ENCODE results near the gene TRIM2. TPM values are rescaled to one million over a fixed set of nuclear protein-coding genes. Genes with fewer than 3 reads are reported as not detected.

The TRIM2 gene
- total and polyA plus RNA-seq, 2 experiments from 2014 or later: 22.0 to 61.5 TPM

- TF ChIP-seq ETS1 (IDR thresholded peaks at IDR 0.05): no peak
These were observed 162.2 kb downstream of the TRIM2 start (continued) for GRCh38 chr4:153366486-153366885.

GRCh38 chr4:153367092-153367491, 162.8 kb downstream of the TRIM2 start:
- Mint-ChIP-seq H3K36me3 (ENCODE audit: low read depth) (peaks cover 46% of the 10 kb centered on the region), H3K4me1 (no peaks in the 10 kb centered on the region; the same call in 2 of the 3 replicates), H3K27ac (no peak overlapping the region), H3K4me3 (no peak overlapping the region), H3K9me3 (peaks cover 2% of the 10 kb centered on the region; the same call in 1 of the 3 replicates), H3K27me3 (ENCODE audit: insufficient read depth, low read depth, poor library complexity) (peaks cover 2% of the 10 kb centered on the region)
- Histone ChIP-seq H3K27me3 (ENCODE audit: insufficient read depth) (no peaks in the 10 kb centered on the region), H2AFZ (no peak overlapping the region), H3K4me1 (ENCODE audit: insufficient read depth) (no peaks in the 10 kb centered on the region), H3K4me3 (no peak overlapping the region), H3K79me2 (replicated peaks; ENCODE audit: insufficient read depth) (no peaks in the 10 kb centered on the region), H3K4me2 (no peak overlapping the region), H4K20me1 (replicated peaks; ENCODE audit: insufficient read depth) (no peaks in the 10 kb centered on the region), H3K9me2 (ENCODE audit: insufficient read depth) (no peaks in the 10 kb centered on the region), H3F3A (replicated peaks; ENCODE audit: low read depth) (no peaks in the 10 kb centered on the region), H3K27ac (ENCODE audit: low read depth) (no peak overlapping the region), H3K36me3 (ENCODE audit: insufficient read depth) (peaks cover 2% of the 10 kb centered on the region; the same call in 1 of the 2 replicates)
- no peak for DNase-seq (ENCODE audit: low spot score)
- TF ChIP-seq CTCF (conservative IDR thresholded peaks at IDR 0.05; ENCODE audit: low read depth in 2 of 2) (no peak), POLR2AphosphoS5 (IDR thresholded peaks at IDR 0.05; ENCODE audit: low read depth) (no peak)
- ATAC-seq: no peak

- peaks cover 2% of the 10 kb centered on the region for H3K36me3 ChIP-seq (ENCODE audit: insufficient read depth)
- no peak for ATAC-seq
- H3K9me2 ChIP-seq (ENCODE audit: insufficient read depth): no peaks in the 10 kb centered on the region
- no peaks in the 10 kb centered on the region for H3K79me2 ChIP-seq (replicated peaks; ENCODE audit: insufficient read depth)
- H3K4me3 ChIP-seq: no peak overlapping the region
- no peaks in the 10 kb centered on the region for H3K27me3 ChIP-seq (ENCODE audit: insufficient read depth)
- Mint-ChIP-seq H3K9me3 (peaks cover 6% of the 10 kb centered on the region; the same call in 1 of the 3 replicates), H3K27me3 (ENCODE audit: insufficient read depth, low read depth, poor library complexity) (no peaks in the 10 kb centered on the region), H3K36me3 (ENCODE audit: low read depth) (peaks cover 46% of the 10 kb centered on the region), H3K4me1 (no peaks in the 10 kb centered on the region), H3K27ac (no peak overlapping the region), H3K4me3 (no peak overlapping the region)
- DNase-seq (ENCODE audit: low spot score): no peak
- H4K20me1 ChIP-seq (replicated peaks; ENCODE audit: insufficient read depth): no peaks in the 10 kb centered on the region
- no peak overlapping the region for H2AFZ ChIP-seq
- no peaks in the 10 kb centered on the region for H3K4me1 ChIP-seq (ENCODE audit: insufficient read depth)
- H3K27ac ChIP-seq (ENCODE audit: low read depth): no peak overlapping the region
- H3K4me2 ChIP-seq: no peak overlapping the region
- no peaks in the 10 kb centered on the region for H3F3A ChIP-seq (replicated peaks; ENCODE audit: low read depth)
- TF ChIP-seq EZH2 (IDR thresholded peaks at IDR 0.05; ENCODE audit: low read depth, unreplicated experiment): no peak
- TF ChIP-seq ZNF114 (CRISPR knock-in tag; IDR thresholded peaks at IDR 0.05): no peak
- no peak for TF ChIP-seq JUNB (IDR thresholded peaks at IDR 0.05; ENCODE audit: unreplicated experiment)
- no peak for TF ChIP-seq CREB1 (CRISPR knock-in tag; IDR thresholded peaks at IDR 0.05; ENCODE audit: low read depth)
- no peak for TF ChIP-seq REST (IDR thresholded peaks at IDR 0.05; ENCODE audit: unreplicated experiment)
- TF ChIP-seq EZH2phosphoT487 (IDR thresholded peaks at IDR 0.05; ENCODE audit: unreplicated experiment): no peak
- TF ChIP-seq ETS1 (IDR thresholded peaks at IDR 0.05): no peak
- no peak for TF ChIP-seq STAT1 (IDR thresholded peaks at IDR 0.05; ENCODE audit: unreplicated experiment)
- no peak for TF ChIP-seq ZNF331 (CRISPR knock-in tag; IDR thresholded peaks at IDR 0.05; ENCODE audit: low read depth)
- TF ChIP-seq CTCF (conservative IDR thresholded peaks at IDR 0.05; ENCODE audit: low read depth in 2 of 2): no peak
These were observed 164.8 kb downstream of the TRIM2 start for GRCh38 chr4:153369021-153369420.
